ENCODE data around the gene GDPD4. TPM values are rescaled to one million over a fixed set of nuclear protein-coding genes. Genes with fewer than 3 reads are reported as not detected.

Gene GDPD4
- total and polyA plus RNA-seq, 10 of the 15 experiments (the other 5 are each of a cell fraction or from before 2014, with no cell fraction given), result 0.23 TPM; not detected in 9

DNA sequence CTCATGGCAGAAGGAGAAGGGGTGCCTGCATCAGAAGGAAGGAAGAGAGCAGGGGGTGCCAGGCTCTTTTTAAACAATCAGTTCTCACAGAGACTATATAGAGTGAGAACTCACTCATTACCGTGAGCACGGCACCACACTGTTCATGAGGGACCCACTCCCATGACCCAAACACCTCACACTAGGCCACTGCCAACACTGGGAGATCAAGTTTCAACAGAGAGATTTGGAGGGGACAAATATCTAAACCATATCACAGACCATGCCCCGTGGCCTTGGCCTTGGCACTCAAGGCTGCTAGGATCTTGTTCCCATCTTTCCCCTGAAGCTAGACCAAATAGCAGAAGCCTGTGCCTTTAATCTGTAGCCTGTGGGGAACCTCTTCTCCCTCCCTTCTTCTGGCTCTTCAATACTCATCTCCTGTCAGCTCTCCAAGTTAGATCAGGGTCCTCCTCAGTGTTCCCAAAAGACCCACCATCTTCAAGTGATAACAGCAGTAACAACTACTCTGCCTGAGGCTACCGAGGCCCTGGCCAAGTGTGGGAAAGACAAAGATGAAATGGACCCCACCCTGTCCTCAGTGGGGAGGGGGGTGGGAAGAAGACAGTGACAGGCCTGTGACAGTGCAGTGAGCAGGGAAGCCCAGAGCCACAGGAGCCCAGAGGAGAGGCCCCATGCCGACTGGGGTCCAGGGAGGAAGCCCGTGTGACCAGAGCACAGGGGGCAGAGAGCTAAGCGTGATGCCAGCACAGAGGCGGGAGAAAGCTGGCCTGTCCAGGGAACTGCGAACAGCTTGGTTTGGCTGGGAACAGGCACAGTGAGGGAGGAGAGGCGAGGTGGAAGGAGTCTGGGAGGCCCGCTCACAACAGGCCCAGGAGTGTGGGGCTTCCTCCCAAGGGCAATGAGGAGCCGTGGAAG, 100.9 kb downstream of the GDPD4 start (continued):
- TF ChIP-seq, protein P1, sequence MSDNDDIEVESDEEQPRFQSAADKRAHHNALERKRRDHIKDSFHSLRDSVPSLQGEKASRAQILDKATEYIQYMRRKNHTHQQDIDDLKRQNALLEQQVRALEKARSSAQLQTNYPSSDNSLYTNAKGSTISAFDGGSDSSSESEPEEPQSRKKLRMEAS (IDR thresholded peaks at IDR 0.05; ENCODE audit: low read depth, low read length), result no peak

- RAD21 ChIA-PET (ENCODE audit: unreplicated experiment), result no interaction called here
- Histone ChIP-seq H3K27ac (ENCODE audit: control insufficient read depth, insufficient read depth) (no peak overlapping the region), H3K36me3 (ENCODE audit: control insufficient read depth in 2 of 2, insufficient read depth in 2 of 2, low read length in 1 of 2) (no peaks in the 10 kb centered on the region), H3K4me3 (no peak overlapping the region), H3K79me2 (ENCODE audit: control insufficient read depth, insufficient read depth, low read length) (no peaks in the 10 kb centered on the region), H3K9me3 (replicated peaks; ENCODE audit: control insufficient read depth, insufficient read depth, low read length) (no peaks in the 10 kb centered on the region), H2AFZ (ENCODE audit: control insufficient read depth, low read depth, low read length) (no peak overlapping the region), H3K4me1 (ENCODE audit: control insufficient read depth, insufficient read depth, low read length) (no peaks in the 10 kb centered on the region), H3K27me3 (replicated peaks in 1 of 2; ENCODE audit: control insufficient read depth in 2 of 2, insufficient read depth in 2 of 2, low read length in 1 of 2) (no peaks in the 10 kb centered on the region), H4K20me1 (ENCODE audit: control insufficient read depth, insufficient read depth) (no peaks in the 10 kb centered on the region), H3K4me2 (ENCODE audit: control insufficient read depth, insufficient read depth) (no peak overlapping the region), H3K9ac (ENCODE audit: control insufficient read depth, insufficient read depth, low read length) (no peak overlapping the region)
- intact Hi-C loops (cut with micrococcal nuclease; ENCODE audit: unreplicated experiment), result loop anchor here (2.0 kb wide), 1 partner anchor 350 kb away; no protein-coding TSS in a partner anchor
- in situ Hi-C loops (cut with MboI), result loop anchor here (5.0 kb wide), 1 partner anchor 353 kb away; no protein-coding TSS in a partner anchor
- POLR2A ChIA-PET, result no interaction called here
- no peak for DNase-seq (ENCODE audit: low read depth, low spot score)
- BruUV-seq (replicated peaks), result no TSS peak
- no peak for FAIRE-seq
- TF ChIP-seq BCLAF1 (IDR thresholded peaks at IDR 0.05), result no peak
- no peak for TF ChIP-seq PAX8 (IDR thresholded peaks at IDR 0.05)
- no peak for TF ChIP-seq TCF12 (IDR thresholded peaks at IDR 0.05; ENCODE audit: low read depth, low read length)
- TF ChIP-seq EZH2 (IDR thresholded peaks at IDR 0.05; ENCODE audit: borderline replicate concordance, control insufficient read depth, low read depth, low read length), result no peak
- SMC1A ChIA-PET (ENCODE audit: uncharacterized antibody, unreplicated experiment), result interaction anchor here (0.8 kb wide), 1 partner anchor 349 kb away, joined by 4 read pairs; no protein-coding TSS in a partner anchor
- no peak for ATAC-seq
- 36% methylated on average over 12 of the region's 13 CpGs for WGBS (ENCODE audit: insufficient coverage, insufficient replicate concordance, low lambda C conversion rate, missing lambda C conversion rate)
- CTCF ChIA-PET, result interaction anchor here (1.2 to 1.3 kb wide), 4 partner anchors 12 to 419 kb away, joined by 3 to 6 read pairs (median 4); no protein-coding TSS in a partner anchor
Measured at GRCh38 chr11:77199137-77199745, 102.2 kb downstream of the GDPD4 start.

Measured in GM12878 (cell line).